Tongue (tissue), 2 donors: ENCODE measurements around the gene ESM1. TPM values are rescaled to one million over a fixed set of nuclear protein-coding genes. Genes with fewer than 3 reads are reported as not detected.

Experiments
- DNase-seq: peaks from one replicate; pipeline ENCODE4 v3.0.0-alpha.2; 2015
- total RNA-seq: library from RNA; depleted of rRNA; stranded (reverse); fragments of >200 nt; gene quantifications from one replicate; pipeline ENCODE4 v1.2.3, GENCODE V29; 2014

ESM1 gene
- total RNA-seq, 1 donor from 2014 or later: 5.0 TPM

DNA sequence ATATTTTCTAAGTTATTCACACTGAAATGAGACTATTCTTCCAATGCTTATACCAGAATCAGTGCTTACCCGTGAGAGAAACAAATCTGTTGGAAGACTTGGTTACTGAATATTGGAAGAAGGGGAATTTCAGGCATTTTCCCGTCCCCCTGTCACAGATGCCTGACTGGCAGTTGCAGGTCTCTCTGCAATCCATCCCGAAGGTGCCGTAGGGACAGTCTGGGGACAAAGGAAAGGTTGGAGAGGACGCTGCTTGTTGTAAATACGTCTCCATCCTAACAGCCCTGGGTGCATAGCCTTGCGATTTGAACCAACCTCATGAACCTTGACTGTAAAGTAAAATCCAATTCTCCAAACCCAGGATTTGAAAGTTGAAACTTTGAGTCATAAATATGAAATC, 3.5 kb downstream of the ESM1 start:
- no peak for DNase-seq

DNA sequence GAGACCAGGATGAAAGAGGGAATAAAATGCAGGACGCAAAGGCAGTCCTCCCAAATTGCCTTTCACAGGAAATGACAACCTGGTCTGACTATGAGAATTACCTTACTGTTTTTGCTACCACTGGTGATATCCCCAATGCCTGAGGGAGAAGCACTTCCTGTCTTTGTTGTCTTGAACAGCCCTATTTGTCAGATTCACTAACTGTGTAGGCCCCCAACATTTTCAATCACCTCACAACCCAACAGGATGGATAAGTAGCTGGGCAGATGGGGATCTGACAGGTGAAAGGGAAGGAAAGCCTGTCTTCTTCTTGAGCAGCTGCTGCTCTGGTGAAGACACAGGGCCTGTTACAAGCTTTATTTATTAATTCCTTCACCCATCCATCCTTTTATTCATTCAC, 9.7 kb downstream of the ESM1 start:
- no peak for DNase-seq

DNA sequence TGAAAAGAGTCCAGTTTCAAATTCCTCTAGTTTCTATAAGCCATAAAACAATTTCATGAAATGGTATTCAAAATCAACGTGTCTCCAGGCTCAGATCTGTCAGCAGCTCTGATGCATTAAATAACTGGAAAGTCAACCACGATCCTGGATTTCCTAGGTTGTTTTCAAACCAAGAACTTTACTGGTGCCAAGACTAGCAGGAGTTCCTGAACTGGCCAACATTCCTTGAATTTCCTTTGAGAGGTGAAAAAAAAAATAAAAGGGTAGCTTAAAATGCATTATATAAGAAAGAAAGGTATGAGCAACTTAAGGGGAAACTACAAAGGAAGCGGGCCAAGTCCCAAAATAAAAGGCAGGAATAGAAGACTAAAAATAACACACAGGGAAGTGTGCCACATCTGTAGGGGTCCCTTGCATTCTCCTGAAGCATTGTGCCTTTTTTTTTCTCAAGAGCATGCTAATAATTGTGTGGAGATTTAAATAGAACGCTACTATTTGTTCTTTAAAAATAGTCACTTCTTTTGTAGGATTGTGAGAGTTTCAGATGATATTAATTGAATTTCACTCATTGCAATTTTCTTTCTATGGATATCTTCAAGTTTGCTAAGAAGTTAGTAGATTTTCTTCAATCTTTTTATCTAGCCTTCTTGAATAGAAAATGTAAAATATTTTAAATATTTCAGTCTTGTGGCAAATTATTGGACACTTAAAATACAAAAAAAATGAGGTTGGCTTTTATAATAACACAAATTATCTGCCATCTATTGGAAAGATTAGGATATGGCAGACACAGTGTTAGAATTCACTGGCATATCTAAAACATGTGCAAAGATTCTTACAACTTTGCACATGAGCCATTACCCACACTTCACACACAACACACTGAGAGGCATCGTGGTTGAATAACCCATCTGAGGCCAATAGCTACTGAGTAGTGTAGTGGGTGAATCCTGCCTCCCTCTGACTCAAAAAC, 15.3 kb downstream of the ESM1 start:
- no peak for DNase-seq

DNA sequence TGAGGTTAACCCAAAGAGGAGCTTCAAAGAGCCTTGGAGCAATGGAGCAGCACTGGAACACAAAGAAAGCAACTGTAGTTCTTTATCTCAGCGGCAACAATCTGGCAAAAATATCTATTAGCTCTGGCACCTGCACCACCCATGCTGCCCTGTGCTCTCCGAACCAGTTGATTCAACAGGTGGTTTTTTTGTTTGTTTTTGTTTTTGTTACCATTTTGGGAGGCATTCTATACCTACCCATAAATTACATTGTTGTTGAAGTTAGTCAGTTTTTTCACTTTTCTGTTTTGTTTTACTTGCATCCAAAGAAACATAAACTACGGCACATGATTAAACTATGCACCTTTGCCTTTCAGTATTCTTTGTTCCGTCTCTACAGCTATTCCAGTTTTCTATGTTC, 16.2 kb downstream of the ESM1 start:
- no peak for DNase-seq

DNA sequence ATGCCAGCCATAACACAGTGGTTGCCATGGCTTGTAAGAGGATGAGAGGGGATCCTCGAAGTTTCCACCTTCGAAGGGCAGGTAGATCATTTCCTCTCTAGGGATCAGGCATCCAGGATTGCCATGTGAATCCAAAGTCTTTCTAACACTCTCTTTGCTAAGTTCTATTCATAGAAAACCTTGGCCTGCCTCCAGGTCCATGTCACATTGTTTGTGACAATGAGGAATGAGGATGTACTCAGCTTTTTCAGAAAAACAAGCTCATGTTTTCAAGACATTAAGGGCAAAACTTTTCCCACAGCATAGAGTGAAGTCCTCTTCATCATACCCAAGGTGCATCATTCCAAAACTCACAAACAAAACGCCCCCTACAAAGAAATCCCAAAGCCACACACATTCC, 19.6 kb downstream of the ESM1 start:
- peak; percentile 24 for DNase-seq

DNA sequence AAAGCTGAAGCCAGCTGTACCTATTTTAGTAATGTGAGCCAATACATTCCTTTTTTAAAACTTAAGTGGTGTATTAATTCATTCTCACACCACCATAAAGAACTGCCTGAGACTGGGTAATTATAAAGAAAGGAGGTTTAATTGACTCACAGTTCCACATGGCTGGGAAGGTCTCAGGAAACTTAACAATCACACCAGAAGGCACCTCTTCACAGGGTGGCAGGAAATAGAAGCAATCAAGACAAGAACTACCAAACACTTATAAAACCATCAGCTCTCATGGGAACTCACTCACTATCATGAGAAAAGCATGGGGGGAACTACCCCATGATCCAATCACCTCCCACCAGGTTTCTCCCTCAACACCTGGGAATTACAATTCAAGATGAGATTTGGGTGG, 21.0 kb downstream of the ESM1 start:
- DNase-seq: no peak

DNA sequence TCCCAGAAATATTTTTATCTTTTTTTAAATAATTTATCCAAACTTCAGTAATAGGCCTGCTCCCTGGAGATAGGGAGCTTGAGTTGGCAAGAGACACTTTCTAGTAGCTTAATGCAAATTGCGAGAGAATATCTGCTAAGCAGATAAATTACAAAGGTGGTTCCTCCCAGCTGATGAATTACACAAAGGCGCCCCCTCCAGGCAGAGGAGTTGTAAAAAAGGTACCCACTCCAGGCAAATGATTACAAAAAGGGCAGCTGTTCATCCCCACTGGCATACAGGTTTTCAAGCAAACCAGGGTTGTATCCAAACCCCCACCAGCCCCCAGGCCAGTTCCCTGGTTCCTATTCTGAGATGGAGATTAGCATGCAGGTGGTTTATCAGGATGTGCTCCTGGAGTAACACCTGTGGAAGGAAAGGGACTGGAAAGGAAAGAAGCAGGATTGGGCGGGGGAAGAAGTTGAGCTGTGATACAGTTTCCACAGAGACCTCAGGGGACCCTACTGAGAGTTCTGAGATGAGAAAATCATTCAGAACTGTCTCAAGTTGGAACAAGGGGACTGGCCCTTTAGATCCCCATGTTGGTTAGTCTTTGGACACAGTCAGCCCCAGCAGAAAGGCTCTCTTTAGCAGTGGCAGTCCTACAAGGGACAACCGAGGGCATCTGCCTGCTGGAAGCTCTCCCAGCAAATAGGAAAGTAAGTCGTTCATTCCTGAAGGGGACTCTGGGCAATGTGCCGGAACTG, 25.5 kb downstream of the ESM1 start:
- no peak for DNase-seq

DNA sequence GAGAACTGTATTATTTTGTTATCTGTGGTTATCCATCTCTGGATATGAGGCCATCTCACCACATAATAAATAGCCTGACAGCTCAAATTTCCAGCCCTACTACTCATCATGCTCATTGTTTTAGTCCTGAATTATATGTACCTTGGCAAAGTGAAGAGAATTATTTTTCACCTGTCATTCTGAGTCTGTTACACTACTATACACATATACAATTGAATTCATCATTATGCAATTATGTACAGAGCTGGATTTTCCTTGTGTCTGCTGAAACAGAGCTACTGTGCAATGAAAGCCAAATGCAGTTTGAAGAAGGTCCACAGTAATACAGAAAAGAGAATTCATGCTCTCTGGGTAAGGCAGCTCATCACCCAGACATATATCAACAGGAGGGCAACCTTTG, 28.5 kb downstream of the ESM1 start:
- no peak for DNase-seq

DNA sequence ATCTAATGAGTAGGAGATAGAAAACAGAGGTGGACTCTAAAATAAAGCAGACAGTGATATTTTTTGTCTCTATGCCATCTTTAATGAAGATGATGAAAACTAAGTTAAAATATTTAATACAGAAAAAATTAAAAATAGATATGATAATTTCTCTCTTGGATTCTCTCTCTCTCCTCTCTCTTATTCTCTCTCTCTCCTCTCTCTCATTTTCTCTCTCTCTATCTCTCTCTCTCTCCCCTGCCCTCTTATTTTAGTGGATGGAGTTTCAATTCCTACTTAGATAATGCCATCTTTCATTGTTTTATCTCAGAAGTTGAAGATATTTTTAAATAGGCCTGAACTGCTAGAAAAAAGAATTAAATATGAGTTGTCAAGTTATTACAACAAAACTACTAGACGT, 38.2 kb downstream of the ESM1 start:
- DNase-seq: no peak

DNA sequence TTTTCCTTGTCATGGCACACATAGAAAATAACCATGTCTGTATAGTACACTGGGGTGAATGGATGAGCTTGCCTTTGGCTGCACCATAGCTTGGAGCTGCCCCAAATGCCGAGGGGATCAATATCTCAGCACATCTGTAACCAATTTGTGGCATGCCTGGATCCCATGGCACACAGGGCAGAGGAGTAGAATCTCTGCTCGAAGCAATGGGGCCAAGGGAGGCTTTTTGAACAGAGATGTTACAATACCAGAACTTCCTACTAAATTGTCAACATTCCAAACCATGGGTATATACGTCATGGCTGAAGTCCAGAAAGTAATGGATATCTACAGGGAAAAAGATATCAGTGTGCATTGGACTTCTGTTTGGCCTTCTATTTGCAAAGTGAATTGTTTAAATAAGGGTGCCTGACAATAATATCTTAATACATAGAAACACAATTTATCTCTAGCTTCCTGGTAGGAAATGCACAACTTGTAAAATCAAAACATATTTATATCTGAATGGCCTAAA, 39.0 kb downstream of the ESM1 start:
- DNase-seq: peak; percentile 21

DNA sequence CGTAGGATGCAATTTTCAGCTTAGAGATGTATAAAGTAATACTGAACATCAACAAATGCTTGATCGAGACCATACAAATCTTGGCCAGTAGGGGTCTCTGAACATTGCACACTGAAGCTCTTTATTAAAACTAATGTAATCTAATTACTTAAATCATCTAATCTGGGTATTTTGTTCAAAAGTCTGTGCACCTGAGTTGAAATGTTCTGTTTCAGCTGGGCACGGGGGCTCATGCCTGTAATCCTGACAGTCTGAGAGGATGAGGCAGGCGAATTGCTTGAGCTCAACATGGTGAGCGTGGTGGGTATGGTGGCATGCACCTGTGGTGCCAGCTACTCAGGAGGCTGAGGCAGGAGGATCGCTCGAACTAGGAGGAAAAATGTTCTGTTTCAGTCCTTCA, 41.0 kb downstream of the ESM1 start:
- DNase-seq: peak; percentile 54

DNA sequence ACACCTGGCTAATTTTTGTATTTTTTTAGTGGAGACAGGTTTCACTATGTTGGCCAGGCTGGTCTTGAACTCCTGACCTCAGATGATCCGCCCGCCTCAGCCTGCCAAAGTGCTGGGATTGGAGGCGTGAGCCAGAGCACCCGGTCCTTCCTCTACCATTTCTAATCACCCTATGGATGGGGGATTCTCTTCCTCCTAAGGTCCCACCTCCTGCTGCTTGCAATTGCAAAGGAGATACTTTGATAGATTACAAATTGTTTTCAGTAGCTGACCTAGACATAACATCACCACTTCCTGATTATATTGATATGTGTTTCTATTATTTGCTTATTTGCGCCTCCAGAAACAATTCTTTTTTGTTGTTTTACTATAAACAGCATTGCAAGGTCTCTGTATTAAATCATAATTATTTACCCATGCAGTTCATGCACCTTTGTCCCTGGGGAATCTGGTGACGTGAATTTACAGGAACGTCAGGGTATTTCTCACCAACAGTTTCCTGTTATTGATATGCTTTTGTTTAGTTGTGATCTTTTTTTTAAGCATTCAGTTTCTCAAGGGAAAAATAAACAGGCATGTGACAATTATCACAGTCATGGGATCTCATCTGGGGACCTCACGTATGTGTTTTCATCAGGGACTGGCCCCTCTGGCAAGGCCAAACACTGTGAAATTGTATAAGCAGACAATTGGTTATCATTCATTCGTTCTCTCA, 43.2 kb downstream of the ESM1 start:
- no peak for DNase-seq

DNA sequence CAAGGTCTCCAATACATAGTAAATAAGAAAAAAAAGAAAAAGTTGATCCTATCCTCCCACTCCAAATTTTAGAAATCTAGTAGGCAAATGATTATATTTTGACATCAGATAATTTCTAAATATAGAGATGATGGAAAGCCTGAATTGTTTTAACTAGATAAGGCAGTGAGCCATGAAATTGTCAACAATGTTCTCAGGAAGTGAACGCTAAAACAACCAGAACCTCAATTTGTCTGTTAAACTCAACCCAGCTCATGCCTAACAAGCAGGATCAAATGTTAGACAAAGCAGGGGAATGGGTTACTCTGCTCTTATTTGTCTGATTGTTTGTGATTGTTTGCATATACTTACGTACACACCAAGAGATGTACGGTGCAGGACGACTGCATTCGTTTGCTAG, 49.2 kb downstream of the ESM1 start:
- no peak for DNase-seq

DNA sequence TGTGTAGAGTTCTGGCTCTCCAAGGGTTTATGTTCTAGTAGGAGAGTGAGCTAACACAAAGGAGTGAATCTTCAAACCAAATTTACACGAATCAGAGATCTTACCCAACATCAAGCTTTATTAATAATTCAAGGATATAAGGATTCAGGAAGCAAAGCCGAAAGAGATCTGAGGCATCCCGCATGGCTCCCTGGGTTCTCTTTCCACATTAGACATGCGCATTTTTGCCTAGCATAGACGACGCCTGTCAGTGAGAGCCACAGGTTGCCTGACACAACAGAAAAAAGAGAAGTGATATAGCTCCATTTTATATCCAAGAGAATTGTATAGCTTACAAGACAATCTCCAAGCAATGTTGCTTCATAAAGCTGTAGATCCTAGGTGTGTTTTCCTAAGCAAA, 52.6 kb downstream of the ESM1 start:
- DNase-seq: no peak

DNA sequence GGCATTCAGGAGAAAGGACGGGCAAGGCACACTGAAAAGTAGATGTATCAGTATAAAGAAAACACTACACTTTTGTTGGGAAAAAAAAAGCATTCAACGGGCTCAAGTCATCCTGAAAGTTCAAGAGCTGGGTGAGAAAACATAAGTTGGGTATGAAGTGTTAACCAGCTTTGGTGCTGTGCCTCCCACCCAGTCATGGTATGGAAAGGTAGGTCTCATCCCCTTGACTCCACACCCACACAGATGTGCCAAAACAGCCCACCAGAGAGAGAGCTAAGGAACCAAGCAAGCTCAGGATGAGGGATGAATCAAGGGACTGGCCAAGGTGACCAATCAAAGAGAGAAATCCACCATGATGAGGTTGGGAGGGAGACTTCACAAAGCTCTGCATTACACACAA, 54.7 kb downstream of the ESM1 start:
- no peak for DNase-seq

Other genes starting within 250 kb of the ESM1 start
- not detected for gene GZMK, start 38.7 kb upstream of the ESM1 start, total RNA-seq
- gene GZMA, start 117.1 kb upstream of the ESM1 start, total RNA-seq: 0.51 TPM
- 61.1 TPM for gene GPX8, start 174.6 kb upstream of the ESM1 start, total RNA-seq
- gene CDC20B, start 187.6 kb upstream of the ESM1 start, total RNA-seq: not detected
- not detected for gene MCIDAS, start 241.7 kb upstream of the ESM1 start, total RNA-seq
- gene CCNO, start 248.0 kb upstream of the ESM1 start, total RNA-seq: not detected